Right forelimb (tissue), 1 donor: ENCODE data around the gene CFP.
"Not testable (repeated sequence)": the region's sequence is repeated elsewhere in the genome, so short reads cannot be mapped to it uniquely, and the experiment has no call there.

Experiments
- DNase-seq: peaks from one replicate; pipeline ENCODE4 v3.0.0-alpha.2; 2018

The CFP gene

GRCh38 chrX:47629419-47630200 is at the start of gene CFP:
Gene CFP, minus strand, starts transcription at chrX:47629930. Its CDS starts 86 bp downstream, at chrX:47629844.
- no peak for DNase-seq

- not testable (repeated sequence) for DNase-seq
Measured at GRCh38 chrX:47675959-47676859, 46.5 kb upstream of the CFP start.

GRCh38 chrX:47674776-47675175 is 45.0 kb upstream of the CFP start:
- DNase-seq: no peak

GRCh38 chrX:47665797-47666196 is 36.1 kb upstream of the CFP start:
- not testable (repeated sequence) for DNase-seq

GRCh38 chrX:47664737-47665136 is 35.0 kb upstream of the CFP start:
- DNase-seq: no peak

GRCh38 chrX:47662144-47662657 is 32.5 kb upstream of the CFP start:
- DNase-seq: no peak

- DNase-seq: no peak
Measured at GRCh38 chrX:47661539-47661938, 31.8 kb upstream of the CFP start.

- no peak for DNase-seq
Measured at GRCh38 chrX:47659421-47659726, 29.6 kb upstream of the CFP start.

- peak; percentile 92 for DNase-seq
Measured at GRCh38 chrX:47658684-47659420, 29.1 kb upstream of the CFP start, which contains the start of gene UXT. Gene UXT, minus strand, starts transcription at chrX:47659180. Its CDS starts 253 bp downstream, at chrX:47658927.

GRCh38 chrX:47658301-47658683 is 28.6 kb upstream of the CFP start:
- no peak for DNase-seq

GRCh38 chrX:47651043-47651905 is 21.5 kb upstream of the CFP start:
- no peak for DNase-seq

- peak; percentile 95 for DNase-seq
Measured at GRCh38 chrX:47650164-47651042, 20.7 kb upstream of the CFP start, which contains the start of gene ELK1. Gene ELK1, minus strand, starts transcription at chrX:47650563. Its CDS starts 9,122 bp downstream, at chrX:47641441.

GRCh38 chrX:47649781-47650163 is 20.0 kb upstream of the CFP start:
- DNase-seq: no peak

GRCh38 chrX:47649271-47649670 is 19.5 kb upstream of the CFP start:
- no peak for DNase-seq

- no peak for DNase-seq
Measured at GRCh38 chrX:47648376-47648775, 18.6 kb upstream of the CFP start.

GRCh38 chrX:47646636-47647035 is 16.9 kb upstream of the CFP start:
- no peak for DNase-seq

- no peak for DNase-seq
Measured at GRCh38 chrX:47645530-47645929, 15.8 kb upstream of the CFP start.

GRCh38 chrX:47644557-47645091 is 14.9 kb upstream of the CFP start:
- no peak for DNase-seq

- DNase-seq: no peak
Measured at GRCh38 chrX:47643926-47644325, 14.2 kb upstream of the CFP start.

- no peak for DNase-seq
Measured at GRCh38 chrX:47638816-47639215, 9.1 kb upstream of the CFP start.
